GM23248 (cell line): ENCODE data around the gene PAPPA. TPM values are rescaled to one million over a fixed set of nuclear protein-coding genes. Genes with fewer than 3 reads are reported as not detected.

Experiments
- DNase-seq: peaks from one replicate; pipeline ENCODE4 v3.0.0-alpha.2; 2015
- H2AFZ ChIP-seq: fragments of 200-600 bp; sonication (generic); 2 replicates; pipeline ENCODE4 v1.6.1; 2016; ENCODE audit warnings: antibody characterized with exemption
- H3F3A ChIP-seq: fragments of 200-600 bp; sonication (generic); 2 replicates; pipeline ENCODE4 v1.6.1; 2016; ENCODE audit warnings: mild to moderate bottlenecking, antibody characterized with exemption, mixed run types; ENCODE audit not compliant: insufficient read depth
- H3K27ac ChIP-seq: fragments of 200-600 bp; sonication (generic); 2 replicates; pipeline ENCODE4 v1.5.1; 2016; ENCODE audit warnings: mild to moderate bottlenecking
- H3K27me3 ChIP-seq: fragments of 200-600 bp; sonication (generic); replicated peaks from 2 replicates; pipeline ENCODE4 v1.6.1; 2016; ENCODE audit warnings: mild to moderate bottlenecking; ENCODE audit not compliant: insufficient read depth
- H3K36me3 ChIP-seq: fragments of 200-600 bp; sonication (generic); 2 replicates; pipeline ENCODE4 v1.6.1; 2016; ENCODE audit warnings: low read depth, mild to moderate bottlenecking
- H3K4me1 ChIP-seq: fragments of 200-600 bp; sonication (generic); 2 replicates; pipeline ENCODE4 v1.6.1; 2016; ENCODE audit warnings: mild to moderate bottlenecking; ENCODE audit not compliant: insufficient read depth
- H3K4me2 ChIP-seq: fragments of 200-600 bp; sonication (generic); one replicate; pipeline ENCODE4 v1.6.1; 2016; ENCODE audit warnings: mild to moderate bottlenecking; ENCODE audit not compliant: unreplicated experiment
- H3K4me3 ChIP-seq: fragments of 200-600 bp; sonication (generic); 2 replicates; pipeline ENCODE4 v1.5.1; 2016; ENCODE audit warnings: mild to moderate bottlenecking
- H3K79me2 ChIP-seq: fragments of 200-600 bp; sonication (generic); 2 replicates; pipeline ENCODE4 v1.6.1; 2016; ENCODE audit warnings: mild to moderate bottlenecking; ENCODE audit not compliant: insufficient read depth
- H3K9ac ChIP-seq: fragments of 200-600 bp; sonication (generic); 2 replicates; pipeline ENCODE4 v1.6.1; 2016; ENCODE audit warnings: mild to moderate bottlenecking
- H3K9me2 ChIP-seq: fragments of 200-600 bp; sonication (generic); 2 replicates; pipeline ENCODE4 v1.6.1; 2016; ENCODE audit warnings: mixed run types, mild to moderate bottlenecking, moderate library complexity; ENCODE audit not compliant: insufficient read depth
- H3K9me3 ChIP-seq: fragments of 200-600 bp; sonication (generic); one replicate; pipeline ENCODE4 v1.6.1; 2017; ENCODE audit warnings: low read depth
- H4K20me1 ChIP-seq: fragments of 200-600 bp; sonication (generic); 2 replicates; pipeline ENCODE4 v1.6.0; 2016; ENCODE audit not compliant: insufficient read depth
- EZH2 ChIP-seq: fragments of 200-600 bp; sonication (generic); IDR thresholded peaks from 2 replicates; pipeline ENCODE4 v1.6.1; 2018; ENCODE audit warnings: antibody characterized with exemption, mild to moderate bottlenecking; ENCODE audit not compliant: insufficient read depth, poor library complexity, severe bottlenecking
- EZH2phosphoT487 ChIP-seq: fragments of 200-600 bp; sonication (generic); IDR thresholded peaks from 2 replicates; pipeline ENCODE4 v1.6.1; 2018; ENCODE audit warnings: antibody characterized with exemption, moderate library complexity, mild to moderate bottlenecking, low read depth; ENCODE audit not compliant: insufficient read depth
- WGBS, 2 experiments: methylation state at CpG; one replicate each; pipeline ENCODE4 v1.1.6; 2015 to 2017; ENCODE audit warnings: low lambda C conversion rate in 2 of 2, low coverage in 1 of 2; ENCODE audit errors: missing lambda C conversion rate in 2 of 2; 5-methylcytosine and 5-hydroxymethylcytosine counted together
- in situ Hi-C: fragments of 300-500 bp; cut with MboI; formaldehyde crosslinking; loops from 2 replicates; pipeline ENCODE4 v1.15.0; 2020
- polyA plus RNA-seq: library from polyadenylated mRNA; unstranded; fragments of >200 nt; fragmentation: Nextera tagmentation; extraction: Ambion mirVana; gene quantifications from 2 replicates; pipeline ENCODE4 v1.2.1, GENCODE V29; 2016
- total RNA-seq: library from RNA; depleted of rRNA; stranded (reverse); fragments of >200 nt; shearing (Covaris generic); gene quantifications from 2 replicates; pipeline ENCODE4 v1.2.3, GENCODE V29; 2014

The PAPPA gene
- total and polyA plus RNA-seq, 2 experiments from 2014 or later: 8.7 to 30.3 TPM

- Histone ChIP-seq H3K4me2 (no peak overlapping the region), H3K4me1 (peaks cover 5% of the 10 kb centered on the region; the same call in 1 of the 2 replicates), H3K27ac (peak overlapping the region; percentile 10; the same call in 1 of the 2 replicates), H4K20me1 (no peaks in the 10 kb centered on the region), H3K79me2 (no peaks in the 10 kb centered on the region), H2AFZ (no peak overlapping the region), H3K27me3 (no peaks in the 10 kb centered on the region), H3K36me3 (no peaks in the 10 kb centered on the region), H3K9me3 (no peaks in the 10 kb centered on the region), H3K9me2 (no peaks in the 10 kb centered on the region), H3F3A (peaks cover 11% of the 10 kb centered on the region), H3K4me3 (no peak overlapping the region), H3K9ac (no peak overlapping the region)
- in situ Hi-C loops: no loop called here
- WGBS, 2 experiments: 4 to 9% methylated on average over 1 of the region's 1 CpG
- no peak for TF ChIP-seq EZH2
- TF ChIP-seq EZH2phosphoT487: no peak
- peak; percentile 89 for DNase-seq
These were observed 267.5 kb downstream of the PAPPA start for GRCh38 chr9:116420993-116421538.

- in situ Hi-C loops: no loop called here
- 97% methylated on average over 5 of the region's 5 CpGs for WGBS, 2 experiments
- no peak overlapping the region for H3K4me3 ChIP-seq
- no peaks in the 10 kb centered on the region for H3K36me3 ChIP-seq
- H3K9ac ChIP-seq: no peak overlapping the region
- no peak for TF ChIP-seq EZH2
- no peak for TF ChIP-seq EZH2phosphoT487
- peaks cover 11% of the 10 kb centered on the region for H3F3A ChIP-seq
- no peak for DNase-seq
- no peak overlapping the region for H2AFZ ChIP-seq
- peaks cover 5% of the 10 kb centered on the region; the same call in 1 of the 2 replicates for H3K4me1 ChIP-seq
- H3K27ac ChIP-seq: no peak overlapping the region
- H3K27me3 ChIP-seq: no peaks in the 10 kb centered on the region
- no peak overlapping the region for H3K4me2 ChIP-seq
- no peaks in the 10 kb centered on the region for H3K9me3 ChIP-seq
- H3K9me2 ChIP-seq: no peaks in the 10 kb centered on the region
- H4K20me1 ChIP-seq: no peaks in the 10 kb centered on the region
- H3K79me2 ChIP-seq: no peaks in the 10 kb centered on the region
These were observed 268.8 kb downstream of the PAPPA start for GRCh38 chr9:116422119-116422979.

DNA sequence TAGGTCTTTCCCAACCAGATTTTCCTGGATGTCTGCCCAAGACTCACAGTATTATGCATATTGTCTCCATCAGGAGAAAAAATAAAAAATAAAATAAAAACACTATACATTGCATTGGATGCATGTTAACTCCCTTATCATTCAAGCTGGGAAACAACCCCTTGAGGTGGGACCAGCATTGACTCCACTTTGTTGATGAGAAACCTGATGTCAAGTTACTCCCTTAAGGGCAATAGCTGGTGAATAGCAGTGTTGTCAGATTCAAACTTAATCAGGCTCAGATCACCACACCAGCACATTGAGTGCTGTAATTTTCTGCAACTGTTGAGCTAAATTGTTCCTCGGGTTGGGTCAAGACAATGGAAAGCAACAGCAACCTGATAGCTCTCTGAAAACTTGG lies 269.6 kb downstream of the PAPPA start:
- Histone ChIP-seq H3K9me3 (no peaks in the 10 kb centered on the region), H3K36me3 (no peaks in the 10 kb centered on the region), H3K4me2 (no peak overlapping the region), H3K27ac (no peak overlapping the region), H3K9ac (no peak overlapping the region), H4K20me1 (no peaks in the 10 kb centered on the region), H3K4me1 (peaks cover 5% of the 10 kb centered on the region; the same call in 1 of the 2 replicates), H3F3A (peaks cover 11% of the 10 kb centered on the region), H3K9me2 (no peaks in the 10 kb centered on the region), H3K79me2 (no peaks in the 10 kb centered on the region), H2AFZ (no peak overlapping the region), H3K27me3 (no peaks in the 10 kb centered on the region), H3K4me3 (no peak overlapping the region)
- 56 to 61% methylated on average over 1 of the region's 1 CpG for WGBS, 2 experiments
- in situ Hi-C loops: no loop called here
- DNase-seq: no peak
- TF ChIP-seq EZH2phosphoT487 (no peak), EZH2 (no peak)

DNA sequence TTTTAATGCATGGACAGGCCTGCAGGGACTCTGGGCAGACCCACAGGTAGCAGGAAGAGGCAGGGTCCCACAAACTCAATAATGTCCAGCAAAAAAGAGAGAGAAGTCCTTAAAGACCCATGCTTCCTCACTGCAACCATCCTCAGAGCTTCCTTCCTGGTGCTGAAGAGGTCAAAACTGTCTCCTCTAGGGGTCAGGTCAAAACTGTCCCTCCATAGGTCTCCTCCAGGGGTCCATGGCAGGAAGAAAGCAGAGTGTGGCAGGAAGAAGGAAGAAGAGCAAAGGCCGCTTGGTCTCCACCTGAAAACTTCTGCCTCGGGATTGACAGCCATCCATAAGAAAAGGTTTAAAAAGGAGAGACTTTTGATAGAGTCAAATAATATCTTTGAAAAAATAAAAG lies 271.7 kb downstream of the PAPPA start:
- in situ Hi-C loops: no loop called here
- H4K20me1 ChIP-seq: no peaks in the 10 kb centered on the region
- no peaks in the 10 kb centered on the region for H3K36me3 ChIP-seq
- H3K9me3 ChIP-seq: no peaks in the 10 kb centered on the region
- 64 to 81% methylated on average over 2 of the region's 2 CpGs for WGBS, 2 experiments
- peaks cover 5% of the 10 kb centered on the region; the same call in 1 of the 2 replicates for H3K4me1 ChIP-seq
- no peaks in the 10 kb centered on the region for H3K79me2 ChIP-seq
- no peak for DNase-seq
- no peaks in the 10 kb centered on the region for H3K27me3 ChIP-seq
- H3K4me2 ChIP-seq: no peak overlapping the region
- no peak overlapping the region for H3K27ac ChIP-seq
- no peak overlapping the region for H3K9ac ChIP-seq
- H3K4me3 ChIP-seq: no peak overlapping the region
- H3F3A ChIP-seq: peaks cover 11% of the 10 kb centered on the region
- no peak overlapping the region for H2AFZ ChIP-seq
- no peaks in the 10 kb centered on the region for H3K9me2 ChIP-seq
- no peak for TF ChIP-seq EZH2
